Esophagus muscularis mucosa (tissue), 4 donors: Measurements from ENCODE around the gene ONECUT3. TPM values are rescaled to one million over a fixed set of nuclear protein-coding genes. Genes with fewer than 3 reads are reported as not detected.

ENCODE experiments used
- DNase-seq: peaks from one replicate; pipeline ENCODE4 v3.0.0-alpha.2; 2017; ENCODE audit errors: extremely low spot score
- H3K27ac ChIP-seq, 4 donors: fragments of 200-600 bp; sonication (generic); replicated peaks in 1 of 4; 1 replicate in 3 of 4; 2 replicates in 1 of 4; pipeline ENCODE4 v1.5.1; 2016 to 2019; ENCODE audit warnings: mild to moderate bottlenecking in 1 of 4
- H3K27me3 ChIP-seq, 4 donors: fragments of 200-600 bp; sonication (generic); one replicate each; pipeline versions ENCODE4 v1.5.1 to v1.6.0; 2016 to 2019
- H3K36me3 ChIP-seq, 4 donors: fragments of 200-600 bp; sonication (generic); one replicate each; pipeline ENCODE4 v1.5.1; 2016 to 2019
- H3K4me1 ChIP-seq, 4 donors: fragments of 200-600 bp; sonication (generic); one replicate each; pipeline ENCODE4 v1.5.1; 2016 to 2019
- H3K4me3 ChIP-seq, 4 donors: fragments of 200-600 bp; sonication (generic); 1 replicate in 2 of 4; 2 replicates in 2 of 4; pipeline ENCODE4 v1.5.1; 2016 to 2019; ENCODE audit warnings: mild to moderate bottlenecking in 4 of 4, moderate library complexity in 1 of 4
- H3K9me3 ChIP-seq, 4 donors: fragments of 200-600 bp; sonication (generic); 1 replicate in 3 of 4; 2 replicates in 1 of 4; pipeline ENCODE4 v1.5.1; 2016 to 2019
- CTCF ChIP-seq, 3 experiments: fragments of 200-600 bp in 2 of 3; fragments of 450-650 bp in 1 of 3; sonication (generic) in 2 of 3; IDR thresholded peaks; one replicate each; pipeline ENCODE4 v1.5.1; 2017 to 2019; ENCODE audit warnings: antibody characterized with exemption in 3 of 3, mild to moderate bottlenecking in 2 of 3, moderate library complexity in 1 of 3
- EP300 ChIP-seq: sonication (generic); formaldehyde crosslinking; IDR thresholded peaks from one replicate; pipeline ENCODE4 v1.6.1; 2017; ENCODE audit warnings: antibody characterized with exemption
- POLR2A ChIP-seq: fragments of 450-650 bp; IDR thresholded peaks from one replicate; pipeline ENCODE4 v1.6.1; 2017; ENCODE audit warnings: antibody characterized with exemption, moderate library complexity, mild to moderate bottlenecking, low read depth
- POLR2AphosphoS5 ChIP-seq, 2 donors: sonication (generic); formaldehyde crosslinking; IDR thresholded peaks; one replicate each; pipeline ENCODE4 v1.6.1; 2017; ENCODE audit warnings: antibody characterized with exemption in 2 of 2
- WGBS: methylation state at CpG from one replicate; pipeline ENCODE4 v1.1.5; 2018; 5-methylcytosine and 5-hydroxymethylcytosine counted together
- intact Hi-C: fragments of 100-400 bp; cut with DNase I; formaldehyde crosslinking; loops from one replicate; pipeline ENCODE4 v1.15.1; 2023
- total RNA-seq, 4 donors: library from RNA; depleted of rRNA; stranded (reverse); fragments of >200 nt; gene quantifications; one replicate each; pipeline versions ENCODE4 v1.1.0 to v1.2.1, GENCODE V29; 2016

The ONECUT3 gene
- total RNA-seq, 4 donors from 2014 or later: not detected

- WGBS: 63% methylated on average over 60 of the region's 63 CpGs
- intact Hi-C loops: loop anchor here (10.0 kb wide), 1 partner anchor 152 kb away; no protein-coding TSS in a partner anchor
- TF ChIP-seq CTCF (IDR thresholded peaks at IDR 0.05): no peak
- no peak for DNase-seq
- H3K4me3 ChIP-seq: no peak overlapping the region
- peaks cover 8 to 21% (median 16%) of the 10 kb centered on the region in 4 donors for H3K4me1 ChIP-seq
- H3K27me3 ChIP-seq: no peaks in the 10 kb centered on the region
- H3K36me3 ChIP-seq: peaks cover 29 to 89% (median 84%) of the 10 kb centered on the region in 4 donors
- no peaks in the 10 kb centered on the region for H3K9me3 ChIP-seq
- H3K27ac ChIP-seq: no peak overlapping the region
Observed at GRCh38 chr19:1826557-1827521, 73.5 kb downstream of the ONECUT3 start.

GRCh38 chr19:1827566-1828278 is 74.4 kb downstream of the ONECUT3 start:
- WGBS: 92% methylated on average over 17 of the region's 41 CpGs
- Histone ChIP-seq H3K4me3 (no peak overlapping the region), H3K27ac (no peak overlapping the region), H3K9me3 (no peaks in the 10 kb centered on the region), H3K36me3 (peaks cover 21 to 81% (median 77%) of the 10 kb centered on the region in 4 donors), H3K4me1 (peaks cover 8 to 21% (median 16%) of the 10 kb centered on the region in 4 donors), H3K27me3 (no peaks in the 10 kb centered on the region)
- TF ChIP-seq CTCF (IDR thresholded peaks at IDR 0.05) (no peak), POLR2AphosphoS5 (IDR thresholded peaks at IDR 0.05) (no peak), POLR2A (no peak), EP300 (no peak)
- no peak for DNase-seq
- intact Hi-C loops: loop anchor here (10.0 kb wide), 1 partner anchor 153 kb away; no protein-coding TSS in a partner anchor

- H3K27ac ChIP-seq: no peak overlapping the region
- intact Hi-C loops: loop anchor here (10.0 kb wide), 1 partner anchor 154 kb away; no protein-coding TSS in a partner anchor
- TF ChIP-seq CTCF (IDR thresholded peaks at IDR 0.05): no peak
- H3K36me3 ChIP-seq: peaks cover 13 to 73% (median 69%) of the 10 kb centered on the region in 4 donors
- 93% methylated on average over 22 of the region's 57 CpGs for WGBS
- peaks cover 11 to 27% (median 22%) of the 10 kb centered on the region in 4 donors for H3K4me1 ChIP-seq
- no peaks in the 10 kb centered on the region for H3K9me3 ChIP-seq
- DNase-seq: no peak
- no peak overlapping the region for H3K4me3 ChIP-seq
- no peaks in the 10 kb centered on the region for H3K27me3 ChIP-seq
Observed at GRCh38 chr19:1828279-1829238, 75.3 kb downstream of the ONECUT3 start.

GRCh38 chr19:1829958-1830357 is 76.7 kb downstream of the ONECUT3 start:
- no peak overlapping the region for H3K27ac ChIP-seq
- no peaks in the 10 kb centered on the region for H3K27me3 ChIP-seq
- TF ChIP-seq POLR2A (no peak), CTCF (IDR thresholded peaks at IDR 0.05) (no peak), EP300 (no peak), POLR2AphosphoS5 (IDR thresholded peaks at IDR 0.05) (no peak)
- peaks cover 17 to 38% (median 30%) of the 10 kb centered on the region in 4 donors for H3K4me1 ChIP-seq
- peaks cover 11 to 59% (median 55%) of the 10 kb centered on the region in 4 donors for H3K36me3 ChIP-seq
- H3K4me3 ChIP-seq: no peak overlapping the region
- DNase-seq: no peak
- intact Hi-C loops: loop anchor here (10.0 kb wide), 1 partner anchor 155 kb away; no protein-coding TSS in a partner anchor
- WGBS: 93% methylated on average over 11 of the region's 11 CpGs
- no peaks in the 10 kb centered on the region for H3K9me3 ChIP-seq
